ENCODE results near the gene TAOK2. TPM values are rescaled to one million over a fixed set of nuclear protein-coding genes. Genes with fewer than 3 reads are reported as not detected.

The TAOK2 gene
- total and polyA plus RNA-seq, 2 of the 13 experiments (the other 11 are each of a cell fraction or from before 2014, with no cell fraction given) = 17.4 to 43.2 TPM

GRCh38 chr16:29943846-29944799 is 29.5 kb upstream of the TAOK2 start (continued):
- TF ChIP-seq ARID4A (CRISPR knock-in tag; IDR thresholded peaks at IDR 0.05; ENCODE audit: borderline replicate concordance) = peak; percentile 63
- TF ChIP-seq HMG20A (CRISPR knock-in tag; IDR thresholded peaks at IDR 0.05; ENCODE audit: borderline replicate concordance) = 0 out of 2 replicates have a peak, but pooled peaks have one; percentile 41
- TF ChIP-seq PRDM15 (CRISPR knock-in tag; IDR thresholded peaks at IDR 0.05) = no peak
- TF ChIP-seq BRCA1 (CRISPR knock-in tag; IDR thresholded peaks at IDR 0.05) = 0 out of 2 replicates have a peak, but pooled peaks have one; percentile 25
- no peak for TF ChIP-seq TBX3 (IDR thresholded peaks at IDR 0.05; ENCODE audit: borderline replicate concordance)
- no peak for TF ChIP-seq ZNF709 (CRISPR knock-in tag; IDR thresholded peaks at IDR 0.05)
- no peak for TF ChIP-seq ZBTB14 (CRISPR knock-in tag; IDR thresholded peaks at IDR 0.05)
- no peak for TF ChIP-seq ZNF597 (CRISPR knock-in tag; IDR thresholded peaks at IDR 0.05)
- no peak for TF ChIP-seq MBNL3 (CRISPR knock-in tag; conservative IDR thresholded peaks at IDR 0.05)
- TF ChIP-seq HNF1A (IDR thresholded peaks at IDR 0.05; ENCODE audit: low read depth) = peak; percentile 68
- peak; percentile 87 for TF ChIP-seq HNF1A (CRISPR knock-in tag; IDR thresholded peaks at IDR 0.05; ENCODE audit: borderline replicate concordance)

All from HepG2 (cell line).